C4-2B (cell line): ENCODE measurements around the gene ZNF71.

ENCODE experiments used
- H3K27ac ChIP-seq: fragments of 450-650 bp; 2 replicates; pipeline ENCODE4 v1.5.1; 2017
- CTCF ChIP-seq: fragments of 450-650 bp; conservative IDR thresholded peaks from 2 replicates; pipeline ENCODE4 v1.5.1; 2017; ENCODE audit warnings: mild to moderate bottlenecking
- ZFX ChIP-seq: fragments of 450-650 bp; IDR thresholded peaks from 2 replicates; pipeline ENCODE4 v1.6.1; 2017

The ZNF71 gene

GRCh38 chr19:56594783-56595547 is at the start of gene ZNF71:
Gene ZNF71, plus strand, starts transcription at chr19:56595302. Its CDS starts 6,257 bp downstream, at chr19:56601559.
- TF ChIP-seq ZFX (peak; percentile 88), CTCF (no peak)
- H3K27ac ChIP-seq, result peak within 1 kb of the TSS; percentile 60

GRCh38 chr19:56547535-56547934 is 47.6 kb upstream of the ZNF71 start:
- no peak for TF ChIP-seq ZFX
- peak; percentile 54 for TF ChIP-seq CTCF
- H3K27ac ChIP-seq, result no peak overlapping the region

GRCh38 chr19:56554272-56554869 is 40.7 kb upstream of the ZNF71 start:
- no peak overlapping the region for H3K27ac ChIP-seq
- TF ChIP-seq CTCF (no peak), ZFX (no peak)

GRCh38 chr19:56562766-56563165 is 32.3 kb upstream of the ZNF71 start:
- TF ChIP-seq ZFX (no peak), CTCF (no peak)
- no peak overlapping the region for H3K27ac ChIP-seq

GRCh38 chr19:56566904-56567273 is 28.2 kb upstream of the ZNF71 start:
- TF ChIP-seq CTCF (no peak), ZFX (no peak)
- H3K27ac ChIP-seq, result peak overlapping the region; percentile 36; the same call in 1 of the 2 replicates

GRCh38 chr19:56567274-56568120 is 27.6 kb upstream of the ZNF71 start, which contains the start of gene ZNF470:
Gene ZNF470, plus strand, starts transcription at chr19:56567468. Its CDS starts 2,844 bp downstream, at chr19:56570312.
- peak within 1 kb of the TSS; percentile 36; the same call in 1 of the 2 replicates for H3K27ac ChIP-seq
- TF ChIP-seq CTCF, result no peak
- TF ChIP-seq ZFX, result no peak
